NCI-H1436 (cell line): ENCODE results near the gene STS.

ENCODE experiments used
- DNase-seq: peaks from one replicate; lab custom pipeline; 2025; lab: John Stamatoyannopoulos, UW

Gene STS

GRCh38 chrX:7179446-7179845 lies 31.9 kb downstream of the STS start:
- no peak for DNase-seq

DNA sequence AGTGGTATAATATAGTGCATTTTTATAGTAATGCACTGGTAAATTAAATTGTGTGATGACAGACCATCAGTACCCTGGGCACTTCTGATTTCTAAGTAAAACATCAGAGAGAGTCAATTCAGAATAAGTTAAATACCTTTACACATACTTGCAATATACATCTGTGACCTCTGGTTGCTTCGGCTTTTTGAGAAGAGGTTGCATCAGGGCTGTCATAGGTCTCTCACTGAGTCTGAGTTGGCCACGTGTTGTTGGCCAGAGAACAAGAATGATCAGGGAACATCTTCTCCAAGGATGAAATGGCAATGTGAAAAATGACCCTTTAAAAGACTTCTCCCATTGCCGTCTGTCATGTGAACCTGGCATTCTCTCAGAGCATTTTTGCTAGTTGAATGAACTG lies 37.3 kb downstream of the STS start:
- no peak for DNase-seq

DNA sequence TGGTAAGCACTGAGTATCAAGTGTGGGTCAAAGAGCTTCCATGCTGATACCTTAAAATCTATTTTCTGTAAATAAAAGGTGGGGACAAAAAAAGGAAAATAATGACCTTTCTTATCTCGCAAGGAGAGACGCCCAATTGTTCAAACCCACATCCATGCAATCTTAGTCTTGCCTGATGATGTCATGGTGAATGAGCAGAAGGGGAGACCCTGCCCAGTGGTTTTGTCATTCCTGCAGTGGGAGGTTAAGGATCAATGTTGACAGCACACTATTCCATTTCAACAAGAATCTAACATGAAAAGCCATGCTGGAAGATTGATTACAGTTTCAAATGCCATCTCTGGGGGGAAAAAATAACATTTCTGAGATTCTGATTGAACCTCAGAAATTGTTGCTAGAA lies 41.2 kb downstream of the STS start:
- DNase-seq: no peak

- DNase-seq: no peak
Observed at GRCh38 chrX:7190157-7190556, 42.6 kb downstream of the STS start.

DNA sequence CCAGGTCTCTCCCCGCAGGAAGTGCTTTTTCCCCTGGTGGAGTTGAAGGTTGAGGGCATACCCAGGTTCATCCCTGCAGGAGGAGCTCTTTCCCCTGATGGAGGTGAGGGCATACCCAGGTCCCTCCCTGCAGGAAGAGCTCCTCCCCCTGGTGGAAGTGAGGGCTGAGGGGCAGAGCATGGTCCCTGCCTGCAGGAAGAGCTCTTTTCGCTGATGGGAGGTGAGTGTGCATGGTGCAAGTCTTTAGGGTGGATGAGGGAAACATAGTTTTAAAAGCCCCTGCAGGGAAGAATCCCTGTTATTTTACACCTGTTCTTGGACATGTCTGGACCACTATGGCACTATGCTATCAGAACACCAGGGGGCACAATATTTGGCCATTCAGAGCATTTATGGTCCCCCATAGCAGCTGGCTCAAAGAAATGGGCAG lies 44.2 kb downstream of the STS start:
- no peak for DNase-seq

GRCh38 chrX:7192871-7193270 lies 45.4 kb downstream of the STS start:
- DNase-seq: no peak

DNA sequence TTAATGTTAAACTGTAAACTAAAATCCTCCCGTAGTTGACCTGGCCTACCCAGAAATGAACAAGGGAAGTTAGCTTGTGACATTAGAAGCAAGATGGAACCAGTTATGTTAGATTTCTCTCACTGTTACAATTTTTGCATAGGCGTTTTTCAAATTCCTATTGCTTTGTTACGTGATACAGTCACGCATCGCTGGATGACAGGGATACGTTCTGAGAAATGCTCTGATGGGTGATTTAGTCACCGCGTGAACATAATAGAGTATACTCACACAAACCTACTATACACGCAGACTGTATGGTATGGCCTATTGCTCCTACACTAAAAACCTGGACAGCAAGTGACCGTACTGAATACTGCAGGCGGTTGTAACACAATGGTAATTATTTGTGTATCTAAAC lies 47.1 kb downstream of the STS start:
- DNase-seq: no peak
